Panc1 (cell line): Measurements from ENCODE around the gene PDCD1.

Experiments
- CTCF ChIP-seq: fragments of 450-650 bp; IDR thresholded peaks from 2 replicates; pipeline ENCODE4 v1.5.1; 2017; ENCODE audit warnings: mild to moderate bottlenecking
- POLR2AphosphoS5 ChIP-seq: IDR thresholded peaks from 2 replicates; pipeline ENCODE4 v1.6.1; 2012; ENCODE audit warnings: mild to moderate bottlenecking, low read depth, low read length, moderate library complexity
- REST ChIP-seq, 2 experiments: IDR thresholded peaks; 2 replicates each; pipeline ENCODE4 v1.6.1; 2011 to 2012; ENCODE audit warnings: low read depth in 2 of 2, control low read depth in 1 of 2, low read length in 1 of 2, mild to moderate bottlenecking in 1 of 2, moderate library complexity in 1 of 2; ENCODE audit not compliant: insufficient read depth in 1 of 2

DNA sequence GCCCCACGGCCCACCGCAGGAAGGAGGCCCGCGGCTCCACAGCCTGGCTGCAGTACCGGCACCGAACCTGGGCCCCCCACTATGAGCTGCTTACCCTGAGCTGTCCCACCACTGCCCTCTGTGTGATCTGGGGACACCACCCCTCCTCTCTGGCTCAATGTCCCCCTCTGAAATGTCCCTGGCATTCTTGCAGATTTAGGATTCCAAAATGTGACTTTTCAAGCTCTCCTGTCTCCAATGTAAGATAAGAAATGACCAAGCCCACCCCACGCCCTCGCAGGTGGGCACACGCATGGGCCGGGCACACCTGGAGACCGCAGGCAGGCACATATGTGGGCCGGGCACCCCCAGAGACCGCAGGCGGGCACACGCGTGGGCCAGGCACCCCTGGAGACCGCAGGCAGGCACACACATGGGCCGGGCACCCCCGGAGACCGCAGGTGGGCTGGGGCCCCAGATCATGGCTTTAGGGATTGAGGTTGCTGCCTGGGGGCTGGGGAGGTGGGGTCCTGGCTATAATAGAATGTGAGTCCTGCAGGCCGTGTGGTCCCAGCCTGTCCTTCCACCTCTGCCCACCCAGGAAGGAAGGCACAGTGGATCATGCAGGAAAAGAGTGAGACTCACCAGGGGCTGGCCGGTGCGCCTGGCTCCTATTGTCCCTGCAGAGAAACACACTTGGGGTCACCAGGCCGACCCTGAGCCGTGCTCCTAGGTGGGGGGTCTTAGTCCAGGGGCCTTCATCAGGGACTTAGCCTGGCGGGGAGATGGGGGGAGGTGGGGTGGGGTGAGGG lies 7.2 kb downstream of the PDCD1 start:
- TF ChIP-seq CTCF: no peak
- no peak for TF ChIP-seq POLR2AphosphoS5
- no peak for TF ChIP-seq REST (IDR thresholded peaks at IDR 0.05; ENCODE audit: insufficient read depth in 1 of 2, low read depth in 2 of 2, low read length in 1 of 2)
